Stomach (tissue), 9 donors: ENCODE data around the gene KCNK10. TPM values are rescaled to one million over a fixed set of nuclear protein-coding genes. Genes with fewer than 3 reads are reported as not detected.
A peak's percentile ranks its signal among the peaks of the same experiment; 100 is the strongest.

Experiments used
- DNase-seq, 2 donors: peaks; one replicate each; pipeline versions ENCODE4 v3.0.0 to v3.0.0-alpha.2; 2013 to 2019
- H3K27ac ChIP-seq, 5 donors: fragments of 200-600 bp in 4 of 5; sonication (generic) in 4 of 5; one replicate each; pipeline ENCODE4 v1.5.1; 2013 to 2019; ENCODE audit warnings: mild to moderate bottlenecking in 1 of 5, moderate library complexity in 1 of 5
- H3K27me3 ChIP-seq, 3 donors: fragments of 200-600 bp; sonication (generic); one replicate each; pipeline ENCODE4 v1.5.1; 2017 to 2019; ENCODE audit warnings: mixed run types in 1 of 3
- H3K36me3 ChIP-seq, 4 donors: fragments of 200-600 bp; sonication (generic); 1 replicate in 3 of 4; 2 replicates in 1 of 4; pipeline ENCODE4 v1.5.1; 2016 to 2019
- H3K4me1 ChIP-seq, 4 donors: fragments of 200-600 bp; sonication (generic); one replicate each; pipeline ENCODE4 v1.5.1; 2016 to 2019
- H3K4me3 ChIP-seq, 4 donors: fragments of 200-600 bp; sonication (generic) in 3 of 4; one replicate each; pipeline ENCODE4 v1.5.1; 2016 to 2019; ENCODE audit warnings: mild to moderate bottlenecking in 1 of 4
- H3K9me3 ChIP-seq, 4 donors: fragments of 200-600 bp; sonication (generic); one replicate each; pipeline ENCODE4 v1.5.1; 2016 to 2019
- EP300 ChIP-seq: sonication (generic); formaldehyde crosslinking; IDR thresholded peaks from one replicate; pipeline ENCODE4 v1.6.1; 2017; ENCODE audit warnings: antibody characterized with exemption
- POLR2A ChIP-seq, 4 donors: fragments of 450-650 bp; IDR thresholded peaks; one replicate each; pipeline ENCODE4 v1.6.1; 2016; ENCODE audit warnings: antibody characterized with exemption in 4 of 4, control low read depth in 2 of 4, mild to moderate bottlenecking in 1 of 4, moderate library complexity in 1 of 4
- POLR2AphosphoS5 ChIP-seq, 3 donors: sonication (generic); formaldehyde crosslinking; IDR thresholded peaks; one replicate each; pipeline ENCODE4 v1.6.1; 2016; ENCODE audit warnings: antibody characterized with exemption in 3 of 3
- WGBS, 5 donors: extraction: QIAGEN DNeasy Blood & Tissue Kit in 3 of 5; methylation state at CpG; one replicate each; pipeline versions ENCODE4 v1.1.5 to v1.1.7; 2013 to 2018; 5-methylcytosine and 5-hydroxymethylcytosine counted together
- intact Hi-C: fragments of 100-400 bp; cut with DNase I; formaldehyde crosslinking; loops from one replicate; pipeline ENCODE4 v1.15.1; 2023; ENCODE audit warnings: low total_unique reads
- polyA plus RNA-seq, 3 donors: library from polyadenylated mRNA; stranded (reverse); fragments of 200-250 nt; gene quantifications; one replicate each; pipeline ENCODE4 v1.2.3, GENCODE V29; 2013
- total RNA-seq, 5 donors: library from RNA; depleted of rRNA; stranded (reverse); fragments of >200 nt; gene quantifications; one replicate each; pipeline versions ENCODE4 v1.1.0 to v1.2.3, GENCODE V29; 2014 to 2016
- TF ChIP-seq, protein P1 (sequence below), 7 experiments: fragments of 450-650 bp in 4 of 7; fragments of 200-600 bp in 3 of 7; sonication (generic) in 3 of 7; IDR thresholded peaks; one replicate each; pipeline ENCODE4 v1.5.1; 2016 to 2019; ENCODE audit warnings: antibody characterized with exemption in 7 of 7, control low read depth in 2 of 7, mild to moderate bottlenecking in 1 of 7
- donor health status: healthy with polysubstance abuse.
- donor health status: Bipolar disorder and iron deficiency.
- donor health status: healthy.

Gene KCNK10
- total and polyA plus RNA-seq, 8 donors, result 0.06 to 8.7 (median 1.0) TPM; not detected in 1

DNA sequence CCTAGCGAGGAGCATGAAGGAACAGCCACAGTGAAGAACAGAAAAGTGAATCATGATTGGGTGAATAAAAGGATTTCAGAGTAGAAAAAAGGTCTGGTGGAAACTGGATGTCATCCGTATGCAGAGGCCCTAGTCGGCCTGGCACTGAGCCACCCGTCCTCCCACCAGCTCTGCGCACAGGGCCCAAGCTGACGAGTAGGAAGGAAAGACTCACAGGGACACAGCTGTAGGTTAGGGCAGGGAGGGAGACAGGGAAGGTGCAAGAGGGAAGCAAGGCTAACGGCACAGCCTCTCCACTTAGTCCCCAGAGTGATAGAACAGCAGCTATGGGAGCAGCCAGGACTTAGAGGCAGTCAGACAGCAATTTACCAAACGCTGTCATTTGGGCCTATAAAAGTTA, 112.6 kb downstream of the KCNK10 start:
- DNase-seq, result peak in 1 of 2 donors; percentile 51
- intact Hi-C loops, result no loop called here
- H3K27ac ChIP-seq, result no peak overlapping the region
- no peaks in the 10 kb centered on the region for H3K9me3 ChIP-seq
- TF ChIP-seq, protein P1, sequence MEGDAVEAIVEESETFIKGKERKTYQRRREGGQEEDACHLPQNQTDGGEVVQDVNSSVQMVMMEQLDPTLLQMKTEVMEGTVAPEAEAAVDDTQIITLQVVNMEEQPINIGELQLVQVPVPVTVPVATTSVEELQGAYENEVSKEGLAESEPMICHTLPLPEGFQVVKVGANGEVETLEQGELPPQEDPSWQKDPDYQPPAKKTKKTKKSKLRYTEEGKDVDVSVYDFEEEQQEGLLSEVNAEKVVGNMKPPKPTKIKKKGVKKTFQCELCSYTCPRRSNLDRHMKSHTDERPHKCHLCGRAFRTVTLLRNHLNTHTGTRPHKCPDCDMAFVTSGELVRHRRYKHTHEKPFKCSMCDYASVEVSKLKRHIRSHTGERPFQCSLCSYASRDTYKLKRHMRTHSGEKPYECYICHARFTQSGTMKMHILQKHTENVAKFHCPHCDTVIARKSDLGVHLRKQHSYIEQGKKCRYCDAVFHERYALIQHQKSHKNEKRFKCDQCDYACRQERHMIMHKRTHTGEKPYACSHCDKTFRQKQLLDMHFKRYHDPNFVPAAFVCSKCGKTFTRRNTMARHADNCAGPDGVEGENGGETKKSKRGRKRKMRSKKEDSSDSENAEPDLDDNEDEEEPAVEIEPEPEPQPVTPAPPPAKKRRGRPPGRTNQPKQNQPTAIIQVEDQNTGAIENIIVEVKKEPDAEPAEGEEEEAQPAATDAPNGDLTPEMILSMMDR (IDR thresholded peaks at IDR 0.05), result no peak
- TF ChIP-seq POLR2AphosphoS5 (IDR thresholded peaks at IDR 0.05) (no peak), EP300 (no peak), POLR2A (IDR thresholded peaks at IDR 0.05) (no peak)
- H3K36me3 ChIP-seq, result no peaks in the 10 kb centered on the region
- WGBS, 5 donors, result 66 to 82% (median 78%) methylated on average over 8 of the region's 8 CpGs
- H3K27me3 ChIP-seq, result peaks cover 0 to 11% (median 0%) of the 10 kb centered on the region in 3 donors
- H3K4me3 ChIP-seq, result no peak overlapping the region
- no peaks in the 10 kb centered on the region for H3K4me1 ChIP-seq

DNA sequence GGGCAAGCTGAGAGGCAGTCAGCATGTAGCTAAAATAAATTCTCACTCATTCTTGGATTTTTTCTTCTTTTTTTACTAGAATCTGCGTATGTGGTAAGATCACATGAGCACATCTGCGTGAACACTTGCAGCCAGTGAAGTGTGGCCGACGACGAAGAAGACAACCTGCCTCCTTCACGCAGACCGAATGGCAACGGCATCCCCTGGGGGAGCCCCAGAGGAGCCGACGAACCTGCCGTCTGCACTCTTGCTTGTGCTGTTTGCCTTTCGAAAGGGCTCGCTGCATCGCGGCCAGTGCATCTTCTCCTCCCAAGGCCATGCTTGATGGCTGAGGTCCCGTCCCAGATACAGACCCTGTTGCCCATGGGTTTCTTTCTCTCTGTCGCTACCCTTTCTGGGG, 113.8 kb downstream of the KCNK10 start:
- DNase-seq, result no peak
- Histone ChIP-seq H3K4me1 (no peaks in the 10 kb centered on the region), H3K9me3 (no peaks in the 10 kb centered on the region), H3K36me3 (no peaks in the 10 kb centered on the region), H3K27ac (no peak overlapping the region), H3K27me3 (peaks cover 0 to 18% (median 0%) of the 10 kb centered on the region in 3 donors), H3K4me3 (no peak overlapping the region)
- intact Hi-C loops, result no loop called here
- TF ChIP-seq POLR2AphosphoS5 (IDR thresholded peaks at IDR 0.05), result no peak
- TF ChIP-seq POLR2A (IDR thresholded peaks at IDR 0.05), result no peak
- no peak for TF ChIP-seq EP300
- TF ChIP-seq, protein P1 (IDR thresholded peaks at IDR 0.05), result no peak
- 49 to 75% (median 63%) methylated on average over 17 of the region's 17 CpGs for WGBS, 5 donors

DNA sequence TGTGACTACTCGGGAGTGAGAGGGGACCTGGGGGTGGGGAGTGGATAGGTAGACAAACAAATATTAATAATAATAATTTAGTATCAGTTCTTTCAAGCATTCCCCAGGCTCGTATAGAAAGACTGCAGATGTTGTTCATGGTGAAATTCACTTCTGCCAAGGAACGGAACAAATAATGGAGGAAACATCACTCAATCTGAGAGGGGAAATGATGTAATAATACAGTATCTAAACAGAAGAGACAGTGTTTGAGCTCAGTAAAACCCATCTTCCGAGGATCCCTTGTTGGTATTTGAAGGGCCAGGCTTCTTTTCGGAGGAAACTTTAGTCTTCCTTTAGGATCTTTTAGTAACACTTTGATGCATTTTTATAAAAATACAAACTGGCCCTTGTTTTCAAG, 114.2 kb downstream of the KCNK10 start:
- 37 to 72% (median 63%) methylated on average over 5 of the region's 5 CpGs for WGBS, 5 donors

DNA sequence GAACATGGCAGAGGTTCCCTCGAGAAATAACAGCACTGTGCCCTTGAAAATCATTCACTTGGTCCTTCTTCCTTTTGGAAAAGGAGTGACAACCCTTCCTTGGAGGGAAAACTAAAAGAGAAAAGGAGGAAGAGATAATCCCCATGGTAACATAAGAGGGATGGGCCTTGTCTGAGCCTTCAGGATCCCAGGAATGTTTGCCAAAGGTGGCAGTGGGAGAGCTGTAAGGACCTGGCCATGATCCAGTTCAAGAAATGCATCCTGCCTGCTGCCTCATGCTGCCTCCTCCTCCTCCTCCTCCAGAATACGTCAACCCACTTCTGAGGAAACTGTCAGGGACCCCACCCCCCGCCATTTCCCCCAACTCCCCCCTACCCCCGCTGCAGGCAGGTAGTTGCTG, 118.8 kb downstream of the KCNK10 start:
- intact Hi-C loops, result no loop called here
- DNase-seq, result peak in 1 of 2 donors; percentile 23

More for the DNA sequence above, 114.2 kb downstream of the KCNK10 start:
- Histone ChIP-seq H3K4me1 (no peaks in the 10 kb centered on the region), H3K4me3 (no peak overlapping the region), H3K9me3 (no peaks in the 10 kb centered on the region), H3K27me3 (peaks cover 0 to 18% (median 0%) of the 10 kb centered on the region in 3 donors), H3K36me3 (no peaks in the 10 kb centered on the region), H3K27ac (no peak overlapping the region)
- TF ChIP-seq EP300, result no peak
- no peak for TF ChIP-seq POLR2A (IDR thresholded peaks at IDR 0.05)
- TF ChIP-seq, protein P1 (IDR thresholded peaks at IDR 0.05), result no peak
- TF ChIP-seq POLR2AphosphoS5 (IDR thresholded peaks at IDR 0.05), result no peak
- intact Hi-C loops, result no loop called here
- DNase-seq, result no peak

More for the DNA sequence above, 118.8 kb downstream of the KCNK10 start:
- 37 to 48% (median 38%) methylated on average over 4 of the region's 4 CpGs for WGBS, 5 donors
- Histone ChIP-seq H3K9me3 (no peaks in the 10 kb centered on the region), H3K4me1 (no peaks in the 10 kb centered on the region), H3K4me3 (no peak overlapping the region), H3K27me3 (peaks cover 0 to 13% (median 0%) of the 10 kb centered on the region in 3 donors), H3K27ac (no peak overlapping the region), H3K36me3 (no peaks in the 10 kb centered on the region)
- TF ChIP-seq, protein P1 (IDR thresholded peaks at IDR 0.05), result no peak
- no peak for TF ChIP-seq POLR2A (IDR thresholded peaks at IDR 0.05)
- no peak for TF ChIP-seq EP300
- TF ChIP-seq POLR2AphosphoS5 (IDR thresholded peaks at IDR 0.05), result no peak
